ENCODE data around the gene KRT75.

- TF ChIP-seq CTCF (conservative IDR thresholded peaks at IDR 0.05) (no peak), EZH2 (IDR thresholded peaks at IDR 0.05; ENCODE audit: low read depth) (no peak)
Observed at GRCh38 chr12:52425466-52425865, 8.7 kb downstream of the KRT75 start.

Data from PC-9 (cell line).